Memory B cell (primary cell): ENCODE data around the gene GTF2B.
A peak's percentile ranks its signal among the peaks of the same experiment; 100 is the strongest.
"Not testable (repeated sequence)": the region's sequence is repeated elsewhere in the genome, so short reads cannot be mapped to it uniquely, and the experiment has no call there.

Source experiments
- ATAC-seq: fragments of 150-1000 bp; cut with Tn5 transposase; 2 replicates; pipeline ENCODE4 v1.10.0; 2021; ENCODE audit warnings: low read depth, mild to moderate bottlenecking, moderate library complexity
- DNase-seq, 2 donors: peaks; one replicate each; pipeline ENCODE4 v3.0.0; 2022; ENCODE audit warnings: low spot score in 2 of 2
- H3K27ac Mint-ChIP-seq: one replicate; pipeline ENCODE4 v1.8.0; 2022; ENCODE audit warnings: mild to moderate bottlenecking, moderate library complexity, mixed read lengths
- H3K27me3 Mint-ChIP-seq: one replicate; pipeline ENCODE4 v1.8.0; 2022; ENCODE audit warnings: mixed read lengths
- H3K36me3 Mint-ChIP-seq: one replicate; pipeline ENCODE4 v1.8.0; 2022; ENCODE audit warnings: mild to moderate bottlenecking, mixed read lengths
- H3K4me1 Mint-ChIP-seq: one replicate; pipeline ENCODE4 v1.8.0; 2022; ENCODE audit warnings: mixed read lengths
- H3K4me3 Mint-ChIP-seq: one replicate; pipeline ENCODE4 v1.8.0; 2022; ENCODE audit warnings: mild to moderate bottlenecking, moderate library complexity, mixed read lengths
- H3K9me3 Mint-ChIP-seq: one replicate; pipeline ENCODE4 v1.8.0; 2022; ENCODE audit warnings: mixed read lengths

The GTF2B gene

GRCh38 chr1:88875595-88875994 lies 15.8 kb downstream of the GTF2B start:
- ATAC-seq (no peak), DNase-seq (no peak)
- peak overlapping the region; percentile 11 for H3K27ac Mint-ChIP-seq
- H3K36me3 Mint-ChIP-seq = peaks cover 8% of the 10 kb centered on the region
- H3K4me3 Mint-ChIP-seq = no peak overlapping the region
- peaks cover 19% of the 10 kb centered on the region for H3K4me1 Mint-ChIP-seq
- no peaks in the 10 kb centered on the region for H3K9me3 Mint-ChIP-seq
- no peaks in the 10 kb centered on the region for H3K27me3 Mint-ChIP-seq

DNA sequence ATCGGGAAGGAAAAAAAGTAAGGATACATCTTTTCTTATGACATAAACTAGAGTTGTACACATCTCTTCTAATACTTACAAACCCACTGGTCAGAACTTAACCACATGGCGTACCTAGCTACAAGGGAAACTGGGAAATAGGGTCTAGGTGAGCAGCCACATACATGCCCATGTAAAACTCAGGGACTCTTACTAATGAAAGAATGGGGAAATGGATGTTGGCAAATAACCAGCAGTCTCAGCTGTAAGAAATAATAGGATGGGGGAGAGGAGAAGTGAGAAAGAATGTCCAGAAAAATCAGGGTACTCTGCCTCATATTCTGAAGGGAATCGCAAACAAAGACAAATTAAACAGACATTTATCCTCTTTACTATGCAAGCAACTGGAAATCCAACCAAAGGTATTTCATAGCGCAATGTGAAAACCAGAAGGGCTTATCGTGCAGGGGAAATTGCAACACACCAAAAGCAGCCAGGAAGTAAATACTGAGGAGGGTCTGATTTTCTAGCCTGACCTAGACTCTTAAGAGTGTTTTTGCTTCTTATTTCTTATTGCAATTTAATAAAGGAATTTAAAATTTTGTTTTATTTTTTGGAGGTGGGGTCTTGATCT lies 17.5 kb downstream of the GTF2B start:
- H3K36me3 Mint-ChIP-seq = peaks cover 8% of the 10 kb centered on the region
- no peak overlapping the region for H3K4me3 Mint-ChIP-seq
- ATAC-seq = no peak
- peaks cover 17% of the 10 kb centered on the region for H3K4me1 Mint-ChIP-seq
- DNase-seq = no peak
- no peaks in the 10 kb centered on the region for H3K9me3 Mint-ChIP-seq
- H3K27me3 Mint-ChIP-seq = no peaks in the 10 kb centered on the region
- H3K27ac Mint-ChIP-seq = peak overlapping the region; percentile 6

DNA sequence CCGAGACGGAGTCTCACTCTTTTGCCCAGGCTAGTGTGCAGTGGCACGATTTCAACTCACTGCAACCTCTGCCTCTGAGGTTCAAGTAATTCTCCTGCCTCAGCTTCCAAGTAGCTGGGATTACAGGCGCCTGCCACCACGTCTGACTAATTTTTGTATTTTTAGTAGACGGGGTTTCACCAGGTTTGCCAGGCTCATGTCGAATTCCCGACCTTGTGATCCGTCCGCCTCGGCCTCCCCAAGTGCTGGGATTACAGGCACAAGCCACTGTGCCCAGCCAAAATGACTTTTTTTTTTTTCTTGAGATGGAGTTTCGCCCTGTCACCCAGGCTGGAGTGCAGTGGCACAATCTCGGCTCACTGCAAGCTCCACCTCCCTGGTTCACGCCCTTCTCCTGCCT lies 21.7 kb downstream of the GTF2B start:
- DNase-seq, H3K27me3 Mint-ChIP-seq, H3K27ac Mint-ChIP-seq, H3K4me3 Mint-ChIP-seq, ATAC-seq, H3K9me3 Mint-ChIP-seq: not testable (repeated sequence)
- Mint-ChIP-seq H3K36me3 (peaks cover 11% of the 10 kb centered on the region), H3K4me1 (peaks cover 14% of the 10 kb centered on the region)

GRCh38 chr1:88867743-88868521 lies 23.4 kb downstream of the GTF2B start:
- no peaks in the 10 kb centered on the region for H3K27me3 Mint-ChIP-seq
- H3K4me1 Mint-ChIP-seq = peaks cover 12% of the 10 kb centered on the region
- no peaks in the 10 kb centered on the region for H3K9me3 Mint-ChIP-seq
- ATAC-seq = no peak
- peak overlapping the region; percentile 38 for H3K27ac Mint-ChIP-seq
- peaks cover 14% of the 10 kb centered on the region for H3K36me3 Mint-ChIP-seq
- H3K4me3 Mint-ChIP-seq = no peak overlapping the region
- no peak for DNase-seq

DNA sequence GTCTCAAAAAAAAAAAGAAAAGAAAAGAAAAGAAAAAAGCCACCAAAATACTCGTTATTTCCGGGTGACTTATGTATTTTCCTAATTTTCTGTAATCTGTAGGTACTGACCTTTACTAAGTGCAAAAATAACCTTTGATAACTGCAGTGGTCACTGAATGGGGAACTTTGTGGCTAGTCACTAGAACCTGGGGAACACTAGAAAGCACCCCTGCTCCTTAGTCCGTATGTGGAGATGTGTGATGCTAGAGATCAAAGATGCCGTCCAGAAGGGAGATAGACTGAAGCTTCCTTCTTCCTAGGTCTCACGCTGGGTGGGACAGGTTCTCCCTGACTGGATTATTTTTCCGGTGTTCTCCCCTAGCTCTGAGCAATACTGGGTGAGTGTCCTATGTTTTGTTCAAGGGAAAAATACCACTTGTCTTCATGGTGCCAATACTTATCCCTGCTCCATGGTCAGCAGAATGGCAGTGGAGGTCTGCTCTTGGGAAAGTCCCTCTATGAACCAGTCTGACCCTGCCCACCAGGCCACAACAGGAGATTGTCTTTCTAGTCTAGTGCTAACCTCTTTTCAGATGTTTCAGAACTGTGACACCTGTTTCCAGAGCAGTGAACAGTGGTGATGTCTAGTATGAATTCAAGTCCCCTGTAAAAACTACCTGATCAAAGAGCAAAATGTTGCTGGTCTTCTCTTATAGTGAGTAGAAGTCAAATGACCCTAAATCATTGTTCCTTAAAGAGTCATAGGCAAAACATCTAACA lies 39.9 kb downstream of the GTF2B start:
- Mint-ChIP-seq H3K27me3 (no peaks in the 10 kb centered on the region), H3K27ac (no peak overlapping the region), H3K36me3 (peaks cover 17% of the 10 kb centered on the region), H3K4me1 (no peaks in the 10 kb centered on the region), H3K4me3 (no peak overlapping the region), H3K9me3 (no peaks in the 10 kb centered on the region)
- no peak for ATAC-seq
- DNase-seq = no peak

GRCh38 chr1:88847643-88848042 lies 43.7 kb downstream of the GTF2B start:
- no peak for DNase-seq
- no peak overlapping the region for H3K27ac Mint-ChIP-seq
- H3K9me3 Mint-ChIP-seq = no peaks in the 10 kb centered on the region
- no peak for ATAC-seq
- H3K36me3 Mint-ChIP-seq = peaks cover 6% of the 10 kb centered on the region
- H3K27me3 Mint-ChIP-seq = no peaks in the 10 kb centered on the region
- H3K4me1 Mint-ChIP-seq = no peaks in the 10 kb centered on the region
- no peak overlapping the region for H3K4me3 Mint-ChIP-seq

GRCh38 chr1:88825721-88826120 lies 65.6 kb downstream of the GTF2B start:
- Mint-ChIP-seq H3K27me3 (no peaks in the 10 kb centered on the region), H3K4me1 (no peaks in the 10 kb centered on the region), H3K27ac (peak overlapping the region; percentile 74), H3K9me3 (no peaks in the 10 kb centered on the region), H3K36me3 (peaks cover 18% of the 10 kb centered on the region), H3K4me3 (no peak overlapping the region)
- DNase-seq (no peak), ATAC-seq (no peak)

DNA sequence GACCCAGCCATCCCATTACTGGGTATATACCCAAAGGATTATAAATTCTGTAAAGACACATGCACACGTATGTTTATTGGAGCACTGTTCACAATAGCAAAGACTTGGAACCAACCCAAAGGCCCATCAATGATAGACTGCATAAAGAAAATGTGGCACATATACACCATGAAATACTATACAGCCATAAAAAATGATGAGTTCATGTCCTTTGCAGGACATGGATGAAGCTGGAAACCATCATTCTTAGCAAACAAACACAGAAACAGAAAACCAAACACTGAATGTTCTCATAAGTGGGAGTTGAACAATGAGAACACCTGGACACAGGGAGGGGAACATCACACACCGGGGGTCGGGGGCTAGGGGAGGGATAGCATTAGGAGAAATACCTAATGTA lies 71.7 kb downstream of the GTF2B start:
- not testable (repeated sequence) for H3K9me3 Mint-ChIP-seq, H3K4me1 Mint-ChIP-seq, H3K27ac Mint-ChIP-seq, ATAC-seq, H3K4me3 Mint-ChIP-seq, H3K27me3 Mint-ChIP-seq, DNase-seq
- H3K36me3 Mint-ChIP-seq = peaks cover 22% of the 10 kb centered on the region

DNA sequence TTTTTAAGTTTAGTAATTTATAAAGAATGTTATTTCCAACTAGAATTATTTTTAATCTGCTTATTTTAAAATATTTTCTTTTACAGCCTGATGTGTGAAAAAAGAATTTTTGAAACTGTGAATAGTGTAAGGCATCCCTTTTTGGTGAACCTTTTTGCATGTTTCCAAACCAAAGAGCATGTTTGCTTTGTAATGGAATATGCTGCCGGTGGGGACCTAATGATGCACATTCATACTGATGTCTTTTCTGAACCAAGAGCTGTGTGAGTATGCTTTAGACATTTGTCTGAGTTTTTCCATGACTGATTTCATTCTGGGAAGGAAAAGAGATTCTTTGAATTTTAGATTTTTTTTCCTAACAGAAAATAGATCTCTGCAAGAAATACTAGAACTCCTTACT lies 77.9 kb downstream of the GTF2B start:
- Mint-ChIP-seq H3K4me3 (no peak overlapping the region), H3K27me3 (no peaks in the 10 kb centered on the region), H3K9me3 (no peaks in the 10 kb centered on the region), H3K36me3 (peaks cover 22% of the 10 kb centered on the region), H3K4me1 (no peaks in the 10 kb centered on the region), H3K27ac (no peak overlapping the region)
- ATAC-seq (no peak), DNase-seq (no peak)

DNA sequence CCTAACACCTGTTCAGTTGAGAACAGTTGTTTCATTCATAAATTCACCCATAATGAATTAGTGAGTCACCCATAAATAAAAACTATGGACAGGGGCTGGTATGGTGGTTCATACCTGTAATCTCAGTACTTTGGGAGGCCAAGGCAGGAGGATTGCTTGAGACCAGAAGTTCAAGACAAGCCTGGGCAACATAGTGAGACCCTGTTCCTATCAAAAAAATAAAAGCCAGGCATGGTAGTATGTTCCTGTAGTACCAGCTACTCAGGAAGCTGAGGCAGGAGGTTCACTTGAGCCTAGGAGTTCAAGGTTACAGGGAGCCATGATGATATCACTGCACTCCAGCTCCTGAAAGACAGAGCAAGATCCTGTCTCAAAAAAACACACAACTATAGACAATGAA lies 79.0 kb downstream of the GTF2B start:
- peaks cover 17% of the 10 kb centered on the region for H3K36me3 Mint-ChIP-seq
- no peak overlapping the region for H3K27ac Mint-ChIP-seq
- H3K9me3 Mint-ChIP-seq = no peaks in the 10 kb centered on the region
- no peak for ATAC-seq
- H3K4me1 Mint-ChIP-seq = no peaks in the 10 kb centered on the region
- no peak overlapping the region for H3K4me3 Mint-ChIP-seq
- no peak for DNase-seq
- no peaks in the 10 kb centered on the region for H3K27me3 Mint-ChIP-seq

DNA sequence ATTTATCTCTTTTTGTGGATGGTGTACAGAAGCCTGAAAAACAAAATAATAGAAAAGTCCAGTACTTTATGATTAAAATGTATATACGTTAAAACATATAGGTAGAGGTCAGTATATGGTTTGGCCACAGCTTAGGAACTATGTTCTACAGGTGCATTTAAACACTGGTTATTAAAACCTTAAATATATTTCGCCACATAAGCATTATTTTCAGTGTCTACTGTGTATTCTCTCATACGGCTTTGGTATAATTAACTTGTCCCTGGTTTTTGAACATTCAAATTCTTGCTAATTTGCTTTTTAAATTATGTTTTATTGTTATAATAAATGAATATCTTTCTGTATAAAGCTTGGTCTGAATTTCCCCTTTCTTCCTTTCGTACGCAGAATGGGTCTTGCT lies 87.9 kb downstream of the GTF2B start:
- no peak overlapping the region for H3K4me3 Mint-ChIP-seq
- peaks cover 38% of the 10 kb centered on the region for H3K36me3 Mint-ChIP-seq
- H3K27ac Mint-ChIP-seq = no peak overlapping the region
- ATAC-seq = no peak
- H3K4me1 Mint-ChIP-seq = peaks cover 3% of the 10 kb centered on the region
- no peaks in the 10 kb centered on the region for H3K27me3 Mint-ChIP-seq
- H3K9me3 Mint-ChIP-seq = peaks cover 18% of the 10 kb centered on the region
- DNase-seq = no peak

DNA sequence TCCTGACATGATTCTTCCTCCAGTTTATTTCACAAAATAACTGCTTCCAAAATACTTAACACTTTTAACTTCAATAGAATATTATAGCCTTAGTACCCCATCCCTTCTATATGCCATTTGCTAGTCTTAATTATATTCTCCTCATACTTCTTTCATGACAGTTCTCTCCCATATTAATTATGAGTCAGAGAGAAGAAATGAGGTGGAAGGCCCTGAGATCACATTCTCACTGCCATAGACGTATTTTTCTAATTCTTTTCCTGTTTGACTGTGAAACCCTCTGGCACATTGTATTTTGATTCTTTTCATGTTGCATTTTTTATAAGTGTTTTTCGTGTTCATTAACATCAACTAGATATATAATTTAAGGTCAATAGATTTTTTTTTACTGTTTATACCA lies 88.4 kb downstream of the GTF2B start:
- no peak for ATAC-seq
- Mint-ChIP-seq H3K27me3 (no peaks in the 10 kb centered on the region), H3K27ac (peak overlapping the region; percentile 31), H3K9me3 (peaks cover 20% of the 10 kb centered on the region), H3K4me1 (peaks cover 3% of the 10 kb centered on the region), H3K4me3 (no peak overlapping the region), H3K36me3 (peaks cover 41% of the 10 kb centered on the region)
- no peak for DNase-seq
